Panc1 (cell line): ENCODE data around the gene GAS2. TPM values are rescaled to one million over a fixed set of nuclear protein-coding genes. Genes with fewer than 3 reads are reported as not detected.

Experiments
- ATAC-seq: fragments of 200-7000 bp; cut with Tn5 transposase; 2 replicates; pipeline ENCODE4 v1.9.1; 2020; ENCODE audit warnings: mild to moderate bottlenecking, moderate library complexity
- BruUV-seq: library from RNA; stranded (reverse); fragments of 400-500 nt; replicated peaks from 2 replicates; lab custom pipeline; 2021; lab: Mats Ljungman, UMichigan
- CTCF ChIA-PET: fragments of 300-600 bp; sonication (Branson Sonifier 250); formaldehyde crosslinking; loops from one replicate; lab custom pipeline; 2022; ENCODE audit warnings: antibody characterized with exemption; lab: Charles Lee
- POLR2A ChIA-PET: fragments of 300-600 bp; sonication (Branson Sonifier 250); formaldehyde crosslinking; loops from one replicate; lab custom pipeline; 2022; ENCODE audit warnings: antibody characterized with exemption; lab: Charles Lee
- DNase-seq: peaks from one replicate; pipeline ENCODE4 v3.0.0-alpha.2; 2010; ENCODE audit warnings: low read depth, low spot score
- H3K27ac ChIP-seq: 2 replicates; pipeline ENCODE4 v1.5.1; 2011; ENCODE audit warnings: mild to moderate bottlenecking, low read length, inconsistent platforms
- H3K27me3 ChIP-seq: fragments of 200-500 bp; sonication (Bioruptor generic); 2 replicates; pipeline ENCODE4 v1.6.0; 2014; ENCODE audit warnings: low read length, inconsistent platforms; ENCODE audit not compliant: control insufficient read depth, insufficient read depth
- H3K36me3 ChIP-seq: fragments of 200-500 bp; sonication (Bioruptor generic); 2 replicates; pipeline ENCODE4 v1.5.1; 2014; ENCODE audit warnings: inconsistent platforms, mild to moderate bottlenecking, low read length, moderate library complexity; ENCODE audit not compliant: control insufficient read depth, insufficient read depth
- H3K4me1 ChIP-seq: 2 replicates; pipeline ENCODE4 v1.5.1; 2011; ENCODE audit warnings: inconsistent platforms, mild to moderate bottlenecking, low read length, moderate library complexity; ENCODE audit not compliant: control insufficient read depth, insufficient read depth
- H3K4me3 ChIP-seq, 2 experiments: 2 replicates each; pipeline ENCODE4 v1.5.1; 2011 to 2012; ENCODE audit warnings: low read depth in 2 of 2, low read length in 2 of 2, mild to moderate bottlenecking in 2 of 2, inconsistent platforms in 1 of 2, moderate library complexity in 1 of 2
- H3K9me3 ChIP-seq: fragments of 200-500 bp; sonication (Bioruptor generic); 2 replicates; pipeline ENCODE4 v1.5.1; 2014; ENCODE audit warnings: low read depth, mild to moderate bottlenecking, inconsistent platforms, low read length, moderate library complexity; ENCODE audit not compliant: control insufficient read depth, insufficient read depth
- CTCF ChIP-seq: fragments of 450-650 bp; IDR thresholded peaks from 2 replicates; pipeline ENCODE4 v1.5.1; 2017; ENCODE audit warnings: mild to moderate bottlenecking
- POLR2AphosphoS5 ChIP-seq: IDR thresholded peaks from 2 replicates; pipeline ENCODE4 v1.6.1; 2012; ENCODE audit warnings: mild to moderate bottlenecking, low read depth, low read length, moderate library complexity
- REST ChIP-seq, 2 experiments: IDR thresholded peaks; 2 replicates each; pipeline ENCODE4 v1.6.1; 2011 to 2012; ENCODE audit warnings: low read depth in 2 of 2, control low read depth in 1 of 2, low read length in 1 of 2, mild to moderate bottlenecking in 1 of 2, moderate library complexity in 1 of 2; ENCODE audit not compliant: insufficient read depth in 1 of 2
- SIN3A ChIP-seq: IDR thresholded peaks from 2 replicates; pipeline ENCODE4 v1.6.1; 2012; ENCODE audit warnings: low read depth, mild to moderate bottlenecking, low read length, moderate library complexity, borderline replicate concordance; ENCODE audit not compliant: insufficient read depth
- TCF7L2 ChIP-seq: IDR thresholded peaks from 2 replicates; pipeline ENCODE4 v1.6.1; 2011; ENCODE audit warnings: mild to moderate bottlenecking, low read depth, low read length, inconsistent platforms
- in situ Hi-C: cut with HindIII; loops from 2 replicates; pipeline ENCODE4 v1.10.0; 2016; ENCODE audit warnings: low sequenced_read_pairs, low pct_unique_long_range_greater_than_20kb
- intact Hi-C: fragments of 100-400 bp; cut with micrococcal nuclease; formaldehyde crosslinking; loops from one replicate; pipeline ENCODE4 v1.10.0; 2022; ENCODE audit not compliant: unreplicated experiment
- total RNA-seq: library from RNA; stranded (reverse); gene quantifications from one replicate; pipeline ENCODE4 v1.2.1, GENCODE V29; 2021; ENCODE audit not compliant: unreplicated experiment

The GAS2 gene
- total RNA-seq, 1 experiment from 2014 or later: 0.87 TPM

- ChIA-PET POLR2A (interaction anchor here (0.6 kb wide), 1 partner anchor 374 kb away, joined by 3 read pairs; no protein-coding TSS in a partner anchor), CTCF (no interaction called here)
- ATAC-seq: no peak
Observed at GRCh38 chr11:22713336-22713735, 46.9 kb downstream of the GAS2 start.

GRCh38 chr11:22715971-22716370, 49.6 kb downstream of the GAS2 start:
- DNase-seq: no peak
- no TSS peak for BruUV-seq
- POLR2A ChIA-PET: no interaction called here

More at GRCh38 chr11:22713336-22713735, 46.9 kb downstream of the GAS2 start:
- Histone ChIP-seq H3K27ac (no peak overlapping the region), H3K36me3 (no peaks in the 10 kb centered on the region), H3K4me1 (no peaks in the 10 kb centered on the region), H3K9me3 (no peaks in the 10 kb centered on the region), H3K4me3 (no peak overlapping the region), H3K27me3 (no peaks in the 10 kb centered on the region)
- BruUV-seq: no TSS peak
- TF ChIP-seq TCF7L2 (no peak), REST (IDR thresholded peaks at IDR 0.05; ENCODE audit: insufficient read depth in 1 of 2, low read depth in 2 of 2, low read length in 1 of 2) (no peak), SIN3A (no peak), CTCF (no peak), POLR2AphosphoS5 (no peak)
- in situ Hi-C loops: no loop called here
- DNase-seq: no peak
- intact Hi-C loops: no loop called here

More at GRCh38 chr11:22715971-22716370, 49.6 kb downstream of the GAS2 start:
- no peak for ATAC-seq
- intact Hi-C loops: no loop called here
- Histone ChIP-seq H3K4me1 (no peaks in the 10 kb centered on the region), H3K27me3 (no peaks in the 10 kb centered on the region), H3K9me3 (no peaks in the 10 kb centered on the region), H3K4me3 (no peak overlapping the region), H3K27ac (no peak overlapping the region), H3K36me3 (no peaks in the 10 kb centered on the region)
- TF ChIP-seq REST (IDR thresholded peaks at IDR 0.05; ENCODE audit: insufficient read depth in 1 of 2, low read depth in 2 of 2, low read length in 1 of 2) (no peak), TCF7L2 (no peak), CTCF (no peak)
- CTCF ChIA-PET: no interaction called here
- in situ Hi-C loops: no loop called here
